ENCODE measurements around the gene TMEM183A.

TMEM183A gene

GRCh38 chr1:203054642-203055041 lies 47.5 kb downstream of the TMEM183A start:
- H3K4me3 ChIP-seq (ENCODE audit: low read depth, low read length) = no peak overlapping the region
- no peak for DNase-seq (ENCODE audit: low read depth)
- TF ChIP-seq CTCF (IDR thresholded peaks at IDR 0.05; ENCODE audit: low read depth, low read length, missing control alignments) = no peak

- H3K4me3 ChIP-seq (ENCODE audit: low read depth, low read length) = no peak overlapping the region
- no peak for TF ChIP-seq CTCF (IDR thresholded peaks at IDR 0.05; ENCODE audit: low read depth, low read length, missing control alignments)
- DNase-seq (ENCODE audit: low read depth) = no peak
Observed at GRCh38 chr1:203055161-203055799, 48.1 kb downstream of the TMEM183A start.

GRCh38 chr1:203056012-203056411 lies 48.8 kb downstream of the TMEM183A start:
- H3K4me3 ChIP-seq (ENCODE audit: low read depth, low read length) = no peak overlapping the region
- DNase-seq (ENCODE audit: low read depth) = no peak
- no peak for TF ChIP-seq CTCF (IDR thresholded peaks at IDR 0.05; ENCODE audit: low read depth, low read length, missing control alignments)

GRCh38 chr1:203056516-203056915 lies 49.3 kb downstream of the TMEM183A start:
- DNase-seq (ENCODE audit: low read depth) = no peak
- peak; percentile 40 for TF ChIP-seq CTCF (IDR thresholded peaks at IDR 0.05; ENCODE audit: low read depth, low read length, missing control alignments)

GRCh38 chr1:203057911-203058675 lies 50.9 kb downstream of the TMEM183A start:
- TF ChIP-seq CTCF (IDR thresholded peaks at IDR 0.05; ENCODE audit: low read depth, low read length, missing control alignments) = no peak
- no peak for DNase-seq (ENCODE audit: low read depth)
- H3K4me3 ChIP-seq (ENCODE audit: low read depth, low read length) = no peak overlapping the region

More at GRCh38 chr1:203056516-203056915, 49.3 kb downstream of the TMEM183A start:
- H3K4me3 ChIP-seq (ENCODE audit: low read depth, low read length) = no peak overlapping the region

- no peak for TF ChIP-seq CTCF (IDR thresholded peaks at IDR 0.05; ENCODE audit: low read depth, low read length, missing control alignments)
Observed at GRCh38 chr1:203058676-203058935, 51.4 kb downstream of the TMEM183A start.

GRCh38 chr1:203059485-203059884 lies 52.3 kb downstream of the TMEM183A start:
- TF ChIP-seq CTCF (IDR thresholded peaks at IDR 0.05; ENCODE audit: low read depth, low read length, missing control alignments) = no peak
- no peak for DNase-seq (ENCODE audit: low read depth)
- H3K4me3 ChIP-seq (ENCODE audit: low read depth, low read length) = no peak overlapping the region

More at GRCh38 chr1:203058676-203058935, 51.4 kb downstream of the TMEM183A start:
- no peak for DNase-seq (ENCODE audit: low read depth)
- H3K4me3 ChIP-seq (ENCODE audit: low read depth, low read length) = no peak overlapping the region
